Heart right ventricle (tissue), 16 donors: ENCODE results near the gene VPS13C. TPM values are rescaled to one million over a fixed set of nuclear protein-coding genes. Genes with fewer than 3 reads are reported as not detected.

Experiments
- ATAC-seq, 8 donors: fragments of 200-7000 bp; cut with Tn5 transposase; one replicate each; pipeline ENCODE4 v1.9.1; 2020; ENCODE audit warnings: mild to moderate bottlenecking in 8 of 8, moderate library complexity in 8 of 8, moderate number of reproducible peaks in 1 of 8
- DNase-seq, 2 donors: peaks; one replicate each; pipeline ENCODE4 v3.0.0-alpha.2; 2020
- H3K27ac ChIP-seq, 10 donors: fragments of 200-600 bp; sonication (generic) in 2 of 10; one replicate each; pipeline versions ENCODE4 v1.5.0 to v1.8.0; 2020 to 2022; ENCODE audit warnings: mild to moderate bottlenecking in 3 of 10
- H3K27me3 ChIP-seq, 7 donors: fragments of 200-600 bp; one replicate each; pipeline ENCODE4 v1.8.0; 2021 to 2022; ENCODE audit warnings: mild to moderate bottlenecking in 2 of 7
- H3K36me3 ChIP-seq, 9 donors: fragments of 200-600 bp; sonication (generic) in 1 of 9; one replicate each; pipeline versions ENCODE4 v1.5.0 to v1.8.0; 2020 to 2022; ENCODE audit warnings: mild to moderate bottlenecking in 2 of 9
- H3K4me1 ChIP-seq, 9 donors: fragments of 200-600 bp; sonication (generic) in 1 of 9; one replicate each; pipeline versions ENCODE4 v1.5.0 to v1.8.0; 2020 to 2022; ENCODE audit warnings: mild to moderate bottlenecking in 4 of 9
- H3K4me3 ChIP-seq, 10 donors: fragments of 200-600 bp; sonication (generic) in 2 of 10; one replicate each; pipeline versions ENCODE4 v1.5.0 to v1.8.0; 2020 to 2022; ENCODE audit warnings: mild to moderate bottlenecking in 7 of 10, moderate library complexity in 2 of 10
- H3K9me3 ChIP-seq, 11 donors: fragments of 200-600 bp in 10 of 11; sonication (generic) in 2 of 11; one replicate each; pipeline versions ENCODE4 v1.5.0 to v1.8.0; 2013 to 2022; ENCODE audit warnings: mild to moderate bottlenecking in 2 of 11, control low read depth in 1 of 11, moderate library complexity in 1 of 11
- CTCF ChIP-seq, 9 donors: fragments of 200-600 bp; sonication (generic) in 2 of 9; IDR thresholded peaks; one replicate each; pipeline versions ENCODE4 v1.5.0 to v1.8.0; 2021 to 2022; ENCODE audit warnings: antibody characterized with exemption in 9 of 9, mild to moderate bottlenecking in 5 of 9, moderate library complexity in 1 of 9
- WGBS, 2 donors: extraction: QIAGEN DNeasy Blood & Tissue Kit; methylation state at CpG; one replicate each; pipeline ENCODE4 v1.1.7; 2013; ENCODE audit warnings: inconsistent platforms in 1 of 2; 5-methylcytosine and 5-hydroxymethylcytosine counted together
- intact Hi-C, 10 donors: fragments of 100-400 bp; cut with DNase I; formaldehyde crosslinking; loops; one replicate each; pipeline versions ENCODE4 v1.11.1 to v1.14.2; 2022
- polyA plus RNA-seq, 2 donors: library from polyadenylated mRNA; stranded (reverse); fragments of 200-250 nt; gene quantifications; one replicate each; pipeline ENCODE4 v1.2.3, GENCODE V29; 2013
- total RNA-seq, 10 donors: library from RNA; stranded (reverse); fragmentation: NEBNext Ultra II Directional in 3 of 10; extraction: Animal tissue kit (Norgen Biotek cat#: 25700) in 3 of 10; gene quantifications; one replicate each; pipeline versions ENCODE4 v1.2.1 to v1.2.4, GENCODE V29; 2021 to 2023
- donor health status: Arrhythmogenic right ventricular cardiomyopathy.
- donor health status: ischemic (EF 13 %, LVEDD 7.1; RV severe dilation, severe dysfunction).
- donor health status: healthy with polysubstance abuse.
- donor health status: DM: no; HTN: yes; CAD: no.
- donor health status: DM: no; HTN: no; CAD: no.
- donor health status: ischemic (EF 25% LVEDD 6.9; RV normal size, moderate dysfunction).
- donor health status: ischemic (EF 25% LVEDD 5.7; RV mildly dilated, moderate dysfunction).
- donor health status: healthy.
- donor health status: DM: yes; HTN: yes; CAD: no.
- donor health status: Ischemic cardiomyopathy.
- donor health status: ischemic (EF 35%, LVEDD 5.7; RV mildly dilated, moderate dysfunction).
- donor health status: nonischemic (EF 11% LVEDD 7.7; RV severe dilation, severe dysfunction).
- donor health status: DM: yes; HTN: yes; CAD: no.
- donor health status: PGD.
- donor health status: ischemic (EF 29% LVEDD 5.4; RV normal size, mild dysfunction).
- donor health status: nonischemic (EF 23%, LVEDD 6.1; RV moderate dilation, normal function).

VPS13C gene
- total and polyA plus RNA-seq, 12 donors: 7.3 to 59.0 (median 39.6) TPM

- H3K27ac ChIP-seq: peak overlapping the region in 4 of 10 donors; percentile 11 to 49 (median 22)
- H3K36me3 ChIP-seq: peaks cover 0 to 99% (median 50%) of the 10 kb centered on the region in 9 donors
- no peak for TF ChIP-seq CTCF (IDR thresholded peaks at IDR 0.05)
- intact Hi-C loops: loop anchor here in 1 of 10 donors (10.0 kb wide), 1 partner anchor 49 kb away; no protein-coding TSS in a partner anchor
- no peak overlapping the region for H3K4me3 ChIP-seq
- H3K4me1 ChIP-seq: peaks cover 0 to 11% (median 0%) of the 10 kb centered on the region in 9 donors
- no peaks in the 10 kb centered on the region for H3K9me3 ChIP-seq
- WGBS, 2 donors: 64 to 71% methylated on average over 2 of the region's 2 CpGs
- peak in 7 of 8 donors; percentile 56 to 89 (median 81) for ATAC-seq
- no peaks in the 10 kb centered on the region for H3K27me3 ChIP-seq
- DNase-seq: peak in 1 of 2 donors; percentile 21
Observed at GRCh38 chr15:61916104-61916503, 144.1 kb downstream of the VPS13C start.

- Histone ChIP-seq H3K27ac (peak overlapping the region in 3 of 10 donors; percentile 11 to 49 (median 22)), H3K9me3 (no peaks in the 10 kb centered on the region), H3K4me1 (peaks cover 0 to 11% (median 0%) of the 10 kb centered on the region in 9 donors), H3K4me3 (no peak overlapping the region), H3K27me3 (no peaks in the 10 kb centered on the region), H3K36me3 (peaks cover 0 to 99% (median 45%) of the 10 kb centered on the region in 9 donors)
- intact Hi-C loops: loop anchor here in 1 of 10 donors (10.0 kb wide), 1 partner anchor 49 kb away; no protein-coding TSS in a partner anchor
- ATAC-seq (peak in 3 of 8 donors; percentile 35 to 53 (median 37)), DNase-seq (no peak)
- WGBS, 2 donors: 81 to 85% methylated on average over 9 of the region's 9 CpGs
- TF ChIP-seq CTCF (IDR thresholded peaks at IDR 0.05): no peak
Observed at GRCh38 chr15:61915640-61916039, 144.6 kb downstream of the VPS13C start.

- Histone ChIP-seq H3K27ac (no peak overlapping the region), H3K9me3 (no peaks in the 10 kb centered on the region), H3K4me3 (no peak overlapping the region), H3K4me1 (peaks cover 0 to 4% (median 0%) of the 10 kb centered on the region in 9 donors), H3K27me3 (no peaks in the 10 kb centered on the region), H3K36me3 (peaks cover 0 to 99% (median 67%) of the 10 kb centered on the region in 9 donors)
- TF ChIP-seq CTCF (IDR thresholded peaks at IDR 0.05): no peak
- ATAC-seq (no peak), DNase-seq (no peak)
- intact Hi-C loops: loop anchor here in 1 of 10 donors (10.0 kb wide), 1 partner anchor 54 kb away; no protein-coding TSS in a partner anchor
Observed at GRCh38 chr15:61910839-61911369, 149.3 kb downstream of the VPS13C start.

- TF ChIP-seq CTCF (IDR thresholded peaks at IDR 0.05): no peak
- H3K27me3 ChIP-seq: no peaks in the 10 kb centered on the region
- no peak overlapping the region for H3K27ac ChIP-seq
- no peak overlapping the region for H3K4me3 ChIP-seq
- DNase-seq (no peak), ATAC-seq (no peak)
- H3K36me3 ChIP-seq: peaks cover 0 to 99% (median 43%) of the 10 kb centered on the region in 9 donors
- peaks cover 0 to under 1% (median 0%) of the 10 kb centered on the region in 11 donors for H3K9me3 ChIP-seq
- WGBS, 2 donors: 96 to 99% methylated on average over 3 of the region's 3 CpGs
- intact Hi-C loops: no loop called here
- no peaks in the 10 kb centered on the region for H3K4me1 ChIP-seq
Observed at GRCh38 chr15:61908241-61908640, 152.0 kb downstream of the VPS13C start.
